Measurements from ENCODE around the gene PEX1. TPM values are rescaled to one million over a fixed set of nuclear protein-coding genes. Genes with fewer than 3 reads are reported as not detected.
"Not testable (repeated sequence)": the region's sequence is repeated elsewhere in the genome, so short reads cannot be mapped to it uniquely, and the experiment has no call there.

Gene PEX1
- total RNA-seq (2014; rRNA removed; shearing (Covaris generic)), result 66.8 and 88.4 TPM in 2 replicates

DNA sequence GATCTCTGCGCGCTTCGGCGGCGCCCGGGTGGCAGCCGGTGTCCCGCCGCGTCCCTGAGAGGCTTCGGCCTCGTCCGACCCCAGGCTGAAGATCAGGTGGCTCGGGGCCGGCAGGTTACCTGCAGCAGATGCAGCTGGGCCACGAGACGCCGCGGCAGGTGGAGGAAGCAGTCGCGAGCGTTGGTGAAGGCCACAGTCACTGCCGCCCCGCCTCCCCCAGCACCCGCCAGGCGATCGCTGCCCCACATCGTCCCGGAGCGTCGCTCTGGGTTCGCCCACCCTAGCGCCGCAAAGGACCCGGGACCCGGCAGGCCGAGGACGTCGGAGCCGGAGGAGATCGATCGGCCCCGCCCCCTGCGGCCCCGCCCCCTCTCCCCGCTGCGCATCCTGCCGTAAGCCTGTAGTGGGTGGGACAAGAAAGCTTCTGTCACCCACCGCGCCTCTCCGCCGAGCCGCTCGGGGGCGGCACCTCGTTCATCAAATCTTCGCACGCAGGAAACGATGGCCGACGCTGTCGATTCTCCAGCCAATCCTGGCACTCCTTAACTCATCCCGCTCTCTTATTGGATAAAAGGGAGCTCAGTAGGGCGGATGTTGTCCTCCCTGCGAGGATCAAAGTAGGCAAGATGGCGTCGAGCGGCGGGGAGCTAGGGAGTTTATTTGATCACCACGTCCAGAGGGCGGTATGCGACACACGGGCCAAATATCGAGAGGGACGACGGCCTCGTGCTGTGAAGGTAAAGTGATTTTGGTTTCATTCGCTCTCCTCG is at the start of gene PEX1, which contains the start of gene RBM48:
TSS of gene PEX1 (minus strand) at position 333 of the 770 bp plus-strand sequence. CDS start at position 248, 85 bp downstream.
TSS of gene RBM48 (plus strand) at position 608 of the 770 bp plus-strand sequence. CDS start at position 627, 19 bp downstream.
- no peaks in the 10 kb centered on the region for H3K27me3 ChIP-seq
- no peaks in the 10 kb centered on the region for H3K4me1 ChIP-seq
- peak within 1 kb of the TSS; percentile 89 for H3K4me3 ChIP-seq
- no peaks in the 10 kb centered on the region for H3K9me3 ChIP-seq (replicated peaks)
- H3K36me3 ChIP-seq, result peaks cover 20% of the 10 kb centered on the region
- peak within 1 kb of the TSS; percentile 85 for H3K27ac ChIP-seq
- DNase-seq, result peak; percentile 99 to 100

DNA sequence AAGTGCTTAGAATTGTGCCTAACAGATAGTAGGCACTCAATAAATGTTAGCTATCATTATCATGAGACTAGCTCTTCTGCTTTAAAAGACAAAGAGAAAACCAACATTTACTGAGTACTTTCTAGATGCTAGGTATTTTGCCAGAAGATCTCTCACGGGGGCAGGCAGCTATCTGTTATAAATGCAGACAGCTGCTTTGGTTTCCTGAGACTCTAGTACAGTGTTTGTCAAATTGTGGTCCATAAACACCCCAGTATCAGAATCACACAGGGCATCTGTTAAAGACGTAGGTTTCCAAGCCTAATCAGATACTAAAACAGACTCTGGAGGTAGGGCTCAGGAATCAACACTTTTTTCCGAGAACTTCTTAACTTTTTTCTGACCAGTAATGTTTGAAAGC is 48.0 kb upstream of the PEX1 start:
- H3K27me3 ChIP-seq, result no peaks in the 10 kb centered on the region
- peaks cover 95% of the 10 kb centered on the region for H3K36me3 ChIP-seq
- no peak for DNase-seq
- no peaks in the 10 kb centered on the region for H3K9me3 ChIP-seq (replicated peaks)
- H3K4me3 ChIP-seq, result no peak overlapping the region
- H3K4me1 ChIP-seq, result no peaks in the 10 kb centered on the region
- no peak overlapping the region for H3K27ac ChIP-seq

DNA sequence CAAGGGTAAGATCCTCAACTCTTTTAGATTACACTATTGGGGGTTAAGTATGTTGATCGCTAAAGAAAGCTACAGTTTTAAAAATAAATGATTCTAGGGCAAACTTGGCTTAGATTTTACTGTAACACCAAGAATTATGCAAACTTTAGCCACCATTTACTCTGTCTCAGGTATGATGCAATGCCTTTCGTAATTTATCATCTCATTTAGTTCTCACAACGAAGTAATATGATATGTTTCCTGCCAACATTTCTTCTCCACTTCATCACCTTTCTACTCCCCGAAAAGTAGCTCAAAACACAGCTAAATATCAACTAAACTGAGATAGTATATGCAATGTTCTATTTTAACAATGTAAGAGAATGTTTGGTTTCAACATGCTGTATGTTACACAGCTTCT is 40.8 kb upstream of the PEX1 start:
- H3K9me3 ChIP-seq (replicated peaks), result no peaks in the 10 kb centered on the region
- no peaks in the 10 kb centered on the region for H3K27me3 ChIP-seq
- H3K27ac ChIP-seq, result no peak overlapping the region
- H3K4me3 ChIP-seq, result no peak overlapping the region
- no peaks in the 10 kb centered on the region for H3K4me1 ChIP-seq
- H3K36me3 ChIP-seq, result peaks cover 94% of the 10 kb centered on the region
- DNase-seq, result no peak

DNA sequence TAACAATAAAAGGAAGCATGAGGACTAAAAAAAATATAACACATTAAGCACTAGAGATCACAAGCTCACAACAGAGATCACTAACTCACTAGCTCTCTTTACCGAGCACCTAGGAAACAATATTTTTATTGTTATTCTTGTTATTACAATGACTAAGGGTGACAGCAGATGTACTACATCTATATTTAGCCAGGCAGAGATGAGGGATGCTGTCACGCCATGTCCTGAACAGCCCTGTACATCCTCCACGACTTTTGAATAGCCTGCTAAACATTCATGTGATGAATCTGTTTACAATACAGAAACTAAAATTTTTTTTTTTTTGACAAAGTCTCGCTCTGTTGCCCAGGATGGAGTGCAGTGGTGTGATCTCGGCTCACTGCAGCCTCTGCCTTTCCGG is 39.1 kb upstream of the PEX1 start:
- H3K4me1 ChIP-seq, result no peaks in the 10 kb centered on the region
- no peak for DNase-seq
- no peaks in the 10 kb centered on the region for H3K27me3 ChIP-seq
- H3K36me3 ChIP-seq, result peaks cover 93% of the 10 kb centered on the region
- H3K9me3 ChIP-seq (replicated peaks), result no peaks in the 10 kb centered on the region
- no peak overlapping the region for H3K4me3 ChIP-seq
- H3K27ac ChIP-seq, result no peak overlapping the region

DNA sequence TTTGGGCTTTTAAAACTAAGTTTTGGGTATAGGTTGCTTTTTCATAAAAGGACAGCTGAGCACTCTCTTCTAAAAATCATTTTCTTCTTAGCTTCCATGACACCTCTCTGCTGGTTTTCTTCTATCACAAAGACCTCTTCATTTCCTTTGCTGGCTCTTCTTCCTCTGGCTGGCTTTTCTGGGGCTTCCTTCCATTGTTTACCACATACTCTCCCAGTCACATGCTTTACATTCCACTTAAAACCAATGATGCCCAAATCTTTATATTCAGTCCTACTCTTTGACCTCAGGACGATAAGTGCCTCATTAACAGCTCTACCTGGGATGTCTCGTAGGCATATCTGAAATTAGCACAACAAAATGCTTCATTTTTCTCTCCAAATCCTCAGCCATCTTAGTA is 35.0 kb upstream of the PEX1 start:
- H3K27me3 ChIP-seq, result no peaks in the 10 kb centered on the region
- H3K36me3 ChIP-seq, result peaks cover 77% of the 10 kb centered on the region
- H3K4me1 ChIP-seq, result no peaks in the 10 kb centered on the region
- no peak overlapping the region for H3K27ac ChIP-seq
- no peaks in the 10 kb centered on the region for H3K9me3 ChIP-seq (replicated peaks)
- no peak overlapping the region for H3K4me3 ChIP-seq
- DNase-seq, result no peak

DNA sequence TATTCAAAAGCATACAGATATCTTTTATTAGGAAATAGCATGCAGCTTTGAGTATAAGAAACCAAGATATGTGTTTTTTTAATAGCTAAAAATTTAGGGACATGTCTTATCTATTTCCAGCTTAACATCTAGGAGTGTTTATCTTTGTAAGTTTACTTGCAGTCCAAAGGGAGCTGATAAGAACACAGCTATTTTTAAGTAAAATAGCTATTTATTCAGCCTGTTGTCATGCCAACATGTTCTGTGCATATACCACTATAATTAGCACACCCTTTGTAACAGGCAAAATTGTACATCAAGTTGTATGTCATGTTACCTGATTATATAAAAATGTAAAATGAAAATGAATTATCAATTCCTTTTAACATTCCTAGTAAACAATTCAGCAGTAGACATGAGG is 32.3 kb upstream of the PEX1 start:
- H3K27me3 ChIP-seq, result no peaks in the 10 kb centered on the region
- H3K36me3 ChIP-seq, result peaks cover 54% of the 10 kb centered on the region
- H3K9me3 ChIP-seq (replicated peaks), result no peaks in the 10 kb centered on the region
- H3K4me3 ChIP-seq, result no peak overlapping the region
- no peak for DNase-seq
- no peaks in the 10 kb centered on the region for H3K4me1 ChIP-seq
- H3K27ac ChIP-seq, result no peak overlapping the region

DNA sequence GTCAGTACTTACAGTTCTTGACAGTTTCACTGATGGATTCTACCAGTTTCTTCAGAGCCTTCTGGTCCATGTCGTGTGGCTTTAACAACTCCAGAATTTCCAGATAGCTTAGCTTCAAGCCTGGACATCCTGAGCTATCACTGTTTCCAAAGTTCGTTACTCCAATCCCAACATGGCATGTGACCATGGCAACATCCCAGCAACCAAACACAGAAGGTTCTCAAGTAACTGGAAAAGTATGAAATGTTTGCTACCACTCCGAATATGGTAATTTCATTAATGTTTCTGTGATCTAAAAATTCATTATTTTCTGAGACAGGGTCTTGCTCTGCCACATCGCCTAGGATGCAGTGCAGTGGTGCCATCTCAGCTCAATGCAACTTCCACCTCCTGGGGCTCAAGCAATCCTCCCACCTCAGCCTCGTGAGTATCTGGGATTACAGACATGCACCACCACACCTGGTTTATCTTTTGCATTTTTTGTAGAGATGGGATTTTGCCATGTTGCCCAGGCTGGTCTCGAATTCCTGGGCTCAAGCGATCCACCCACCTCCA is 29.6 kb upstream of the PEX1 start:
- Histone ChIP-seq H3K27me3 (no peaks in the 10 kb centered on the region), H3K27ac (no peak overlapping the region), H3K4me3 (no peak overlapping the region), H3K4me1 (no peaks in the 10 kb centered on the region), H3K36me3 (peaks cover 31% of the 10 kb centered on the region), H3K9me3 (replicated peaks) (no peaks in the 10 kb centered on the region)
- no peak for DNase-seq

DNA sequence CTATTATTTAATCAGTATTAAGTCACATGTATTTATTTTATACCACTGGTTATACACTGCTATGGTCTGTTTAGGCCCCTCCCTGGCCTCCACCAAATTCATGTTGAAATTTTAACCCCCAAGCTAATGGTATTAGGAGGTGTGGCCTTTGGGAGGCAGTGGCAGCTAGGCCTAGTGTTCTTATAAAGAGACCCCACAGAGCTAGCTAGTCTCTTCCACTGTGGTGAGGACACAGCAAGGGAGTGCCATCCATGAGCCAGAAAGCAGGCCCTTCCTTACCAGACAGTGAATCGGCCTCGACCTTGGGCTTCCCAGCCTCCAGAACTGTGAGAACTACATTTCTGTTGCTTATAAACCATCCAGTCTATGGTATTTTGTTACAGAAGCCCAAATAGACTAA is 28.9 kb upstream of the PEX1 start:
- DNase-seq, result peak in 1 of 2 experiments; percentile 25
- Histone ChIP-seq H3K27me3 (no peaks in the 10 kb centered on the region), H3K4me3 (no peak overlapping the region), H3K9me3 (replicated peaks) (no peaks in the 10 kb centered on the region), H3K27ac (no peak overlapping the region), H3K36me3 (peaks cover 25% of the 10 kb centered on the region), H3K4me1 (no peaks in the 10 kb centered on the region)

DNA sequence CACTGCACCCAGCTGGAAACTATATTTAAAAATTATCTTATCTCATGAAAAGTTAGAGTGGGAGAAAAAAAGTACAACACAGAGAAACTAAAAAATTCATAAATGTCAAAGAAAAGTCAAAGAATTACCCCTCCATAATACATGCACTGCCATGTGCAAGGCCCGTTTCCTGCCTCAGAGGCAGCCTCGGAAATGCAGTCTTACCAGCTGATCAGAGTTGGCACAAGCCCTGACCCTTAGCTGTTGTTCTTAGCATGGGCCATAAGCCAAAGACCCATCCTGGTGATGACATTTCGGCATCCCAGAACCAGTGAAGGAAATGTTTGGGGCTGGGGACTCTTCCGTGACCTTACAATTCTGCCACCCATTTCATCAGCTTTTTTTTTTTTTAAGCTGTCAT is 21.9 kb upstream of the PEX1 start:
- no peak for DNase-seq
- H3K27ac ChIP-seq, result no peak overlapping the region
- 0 out of 2 replicates have a peak, but pooled peaks cover 3% of the 10 kb centered on the region for H3K9me3 ChIP-seq (replicated peaks)
- H3K4me1 ChIP-seq, result no peaks in the 10 kb centered on the region
- H3K36me3 ChIP-seq, result no peaks in the 10 kb centered on the region
- H3K4me3 ChIP-seq, result no peak overlapping the region
- H3K27me3 ChIP-seq, result no peaks in the 10 kb centered on the region

DNA sequence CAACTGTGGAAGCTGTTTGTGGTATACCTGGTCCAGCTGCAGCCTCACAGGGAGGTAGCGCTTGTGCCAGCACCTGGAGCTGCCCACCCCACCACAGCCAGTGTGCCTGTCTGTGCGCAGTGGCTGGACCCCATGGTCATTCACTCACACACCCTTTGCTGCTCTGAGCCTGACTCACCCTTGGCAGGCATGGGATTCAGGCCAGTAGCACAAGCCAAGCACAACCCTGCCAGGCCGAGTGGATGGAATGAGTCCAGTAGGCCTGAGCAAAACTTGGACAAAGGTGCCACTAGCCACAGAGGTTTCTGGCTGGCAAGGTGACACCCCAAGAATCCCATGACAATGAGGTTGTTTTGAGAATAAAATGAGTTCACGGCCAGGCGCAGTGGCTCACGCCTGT is 19.3 kb upstream of the PEX1 start:
- Histone ChIP-seq H3K4me1 (no peaks in the 10 kb centered on the region), H3K9me3 (replicated peaks) (0 out of 2 replicates have a peak, but pooled peaks cover 3% of the 10 kb centered on the region), H3K4me3 (no peak overlapping the region), H3K27me3 (no peaks in the 10 kb centered on the region), H3K36me3 (no peaks in the 10 kb centered on the region), H3K27ac (no peak overlapping the region)
- no peak for DNase-seq

DNA sequence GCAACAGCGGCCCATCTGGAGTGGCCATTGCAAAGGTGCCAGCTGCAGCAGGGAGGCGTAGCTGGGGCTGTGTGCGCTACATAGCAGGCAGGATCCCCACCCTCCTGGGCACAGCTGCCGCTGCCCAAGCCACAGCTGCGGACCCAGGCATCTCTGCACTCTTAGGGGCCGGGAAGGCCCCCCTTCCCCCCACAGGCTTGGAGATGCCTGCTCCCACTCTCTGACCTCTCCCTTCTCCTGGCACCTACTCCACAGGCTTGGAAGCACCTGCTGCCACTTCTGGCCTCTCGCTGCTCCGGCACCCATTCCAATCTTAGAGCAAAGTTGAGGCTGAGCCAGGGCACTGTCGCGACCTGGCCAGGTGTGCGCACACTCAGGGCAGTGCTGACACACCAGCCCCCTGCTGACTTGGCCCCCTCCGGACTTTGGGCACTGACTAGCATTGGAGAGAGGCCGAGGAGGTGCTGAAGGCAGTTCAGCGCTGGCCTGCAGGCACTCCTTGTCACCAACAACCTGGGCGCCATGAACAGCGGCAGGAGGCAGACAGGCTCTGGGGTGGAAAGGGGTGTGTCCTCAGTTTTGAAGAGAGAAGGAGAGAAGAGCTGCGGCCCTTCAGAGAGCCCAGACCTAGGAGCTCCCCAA is 18.7 kb upstream of the PEX1 start:
- Histone ChIP-seq H3K9me3 (replicated peaks) (0 out of 2 replicates have a peak, but pooled peaks cover 3% of the 10 kb centered on the region), H3K36me3 (no peaks in the 10 kb centered on the region), H3K4me1 (no peaks in the 10 kb centered on the region), H3K27me3 (no peaks in the 10 kb centered on the region), H3K27ac (no peak overlapping the region), H3K4me3 (no peak overlapping the region)
- no peak for DNase-seq

DNA sequence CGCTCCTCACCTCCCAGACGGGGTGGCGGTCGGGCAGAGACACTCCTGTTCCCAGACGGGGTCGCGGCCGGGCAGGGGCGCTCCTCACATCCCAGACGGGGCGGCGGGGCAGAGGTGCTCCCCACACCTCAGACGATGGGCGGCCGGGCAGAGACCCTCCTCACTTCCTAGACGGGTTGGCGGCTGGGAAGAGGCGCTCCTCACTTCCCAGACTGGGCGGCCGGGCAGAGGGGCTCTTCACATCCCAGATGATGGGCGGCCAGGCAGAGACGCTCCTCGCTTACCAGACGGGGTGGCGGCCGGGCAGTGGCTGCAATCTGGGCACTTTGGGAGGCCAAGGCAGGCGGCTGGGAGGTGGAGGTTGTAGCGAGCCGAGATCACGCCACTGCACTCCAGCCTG is 16.8 kb upstream of the PEX1 start:
- H3K36me3 ChIP-seq; H3K27ac ChIP-seq; H3K4me3 ChIP-seq; DNase-seq; H3K4me1 ChIP-seq; H3K9me3 ChIP-seq (replicated peaks); H3K27me3 ChIP-seq: not testable (repeated sequence)

DNA sequence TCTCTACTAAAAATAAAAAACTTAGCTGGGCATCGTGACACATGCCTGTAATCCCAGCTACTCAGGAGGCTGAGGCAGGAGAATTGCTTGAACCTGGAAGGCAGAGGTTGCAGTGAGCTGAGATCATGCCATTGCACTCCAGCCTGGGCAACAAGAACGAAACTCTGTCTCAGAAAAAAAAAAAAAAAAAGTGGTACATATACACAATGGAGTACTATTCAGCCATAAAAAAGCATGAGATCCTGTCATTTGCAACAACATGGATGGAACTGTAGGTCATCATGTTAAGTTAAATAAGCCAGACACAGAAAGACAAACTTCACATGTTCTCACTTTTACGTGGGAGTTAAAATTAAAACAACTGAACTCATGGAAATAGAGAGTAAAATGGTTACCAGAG is 15.2 kb upstream of the PEX1 start:
- H3K27me3 ChIP-seq; H3K4me3 ChIP-seq; H3K4me1 ChIP-seq; H3K27ac ChIP-seq; H3K36me3 ChIP-seq; DNase-seq; H3K9me3 ChIP-seq (replicated peaks): not testable (repeated sequence)

DNA sequence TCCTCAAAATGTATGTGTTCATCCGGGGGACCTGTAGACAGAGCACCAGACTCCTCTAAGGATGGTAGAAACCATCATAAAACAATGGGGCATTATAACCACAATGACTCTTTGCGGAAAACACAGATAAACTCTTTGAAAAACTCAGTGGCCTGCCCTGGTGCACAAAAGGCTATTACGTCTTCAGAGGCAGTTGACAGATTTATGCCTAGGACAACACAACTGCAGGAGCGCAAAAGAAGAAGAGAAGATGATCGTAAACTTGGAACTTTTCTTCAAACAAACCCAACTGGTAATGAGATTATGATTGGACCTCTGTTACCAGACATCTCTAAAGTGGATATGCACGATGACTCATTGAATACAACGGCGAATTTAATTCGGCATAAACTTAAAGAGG is 6.3 kb upstream of the PEX1 start:
- Histone ChIP-seq H3K4me3 (no peak overlapping the region), H3K27me3 (no peaks in the 10 kb centered on the region), H3K27ac (no peak overlapping the region), H3K4me1 (no peaks in the 10 kb centered on the region), H3K36me3 (peaks cover 68% of the 10 kb centered on the region), H3K9me3 (replicated peaks) (no peaks in the 10 kb centered on the region)
- no peak for DNase-seq

DNA sequence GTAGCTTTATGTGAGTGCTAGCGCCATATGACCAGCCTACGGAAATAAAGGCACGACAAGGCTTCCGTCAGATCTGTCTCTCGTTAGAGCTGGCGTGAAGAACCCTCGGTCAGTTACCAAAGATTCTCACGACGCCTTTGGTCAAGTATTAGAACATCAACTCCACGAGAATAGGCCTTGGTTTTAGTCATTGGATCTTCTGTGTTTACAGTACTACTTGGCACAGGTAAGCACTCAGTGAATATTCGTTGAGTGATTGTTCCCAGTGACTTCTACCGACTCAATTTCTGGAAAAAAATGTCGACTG is 591 bp upstream of the PEX1 start:
- peaks cover 22% of the 10 kb centered on the region for H3K36me3 ChIP-seq
- H3K27me3 ChIP-seq, result no peaks in the 10 kb centered on the region
- no peaks in the 10 kb centered on the region for H3K9me3 ChIP-seq (replicated peaks)
- no peaks in the 10 kb centered on the region for H3K4me1 ChIP-seq
- H3K4me3 ChIP-seq, result peak overlapping the region; percentile 89
- no peak for DNase-seq
- H3K27ac ChIP-seq, result peak overlapping the region; percentile 73
